HepG2 (cell line): ENCODE measurements around the gene SLC25A28. TPM values are rescaled to one million over a fixed set of nuclear protein-coding genes. Genes with fewer than 3 reads are reported as not detected.
A peak's percentile ranks its signal among the peaks of the same experiment; 100 is the strongest.

ENCODE experiments used
- ATF1 ChIP-seq: IDR thresholded peaks from 2 replicates; pipeline ENCODE4 v1.6.1; 2016; ENCODE audit warnings: mild to moderate bottlenecking, control low read depth
- EZH2 ChIP-seq: conservative IDR thresholded peaks from 2 replicates; pipeline ENCODE4 v1.6.1; 2012; ENCODE audit warnings: mild to moderate bottlenecking, low read depth, low read length, moderate library complexity
- HMGA1 ChIP-seq: sonication (generic); formaldehyde crosslinking; conservative IDR thresholded peaks from 2 replicates; pipeline ENCODE4 v1.4.0; 2020; ENCODE audit warnings: missing genetic modification reagents
- HOXA9 ChIP-seq: sonication (generic); formaldehyde crosslinking; IDR thresholded peaks from 2 replicates; pipeline ENCODE4 v1.8.1; 2022; ENCODE audit warnings: missing genetic modification reagents, mild to moderate bottlenecking, moderate library complexity, borderline replicate concordance
- KDM5B ChIP-seq: sonication (generic); formaldehyde crosslinking; IDR thresholded peaks from 2 replicates; pipeline ENCODE4 v1.4.0; 2020; ENCODE audit warnings: missing genetic modification reagents, mild to moderate bottlenecking, borderline replicate concordance
- KMT2A ChIP-seq: sonication (generic); formaldehyde crosslinking; IDR thresholded peaks from 2 replicates; pipeline ENCODE4 v1.4.0; 2020; ENCODE audit warnings: missing genetic modification reagents
- LCORL ChIP-seq, 2 experiments: fragments of 450-650 bp in 1 of 2; sonication (generic) in 1 of 2; formaldehyde crosslinking in 1 of 2; IDR thresholded peaks; 2 replicates each; pipeline versions ENCODE4 v1.5.0 to v1.6.1; 2017 to 2020; ENCODE audit warnings: antibody characterized with exemption in 1 of 2, missing genetic modification reagents in 1 of 2
- MAF1 ChIP-seq: sonication (generic); formaldehyde crosslinking; IDR thresholded peaks from 2 replicates; pipeline ENCODE4 v1.5.0; 2020; ENCODE audit warnings: missing genetic modification reagents, borderline replicate concordance
- MAFK ChIP-seq, 2 experiments: IDR thresholded peaks in 1 of 2; conservative IDR thresholded peaks in 1 of 2; 2 replicates each; pipeline ENCODE4 v1.6.1; 2011; ENCODE audit warnings: improper control_type of control experiment in 2 of 2, low read length in 2 of 2
- PTBP1 ChIP-seq: fragments of 200-400 bp; formaldehyde crosslinking; IDR thresholded peaks from 2 replicates; pipeline ENCODE4 v1.6.1; 2018; ENCODE audit warnings: low read length, low read depth; ENCODE audit not compliant: poor library complexity, severe bottlenecking
- RFX3 ChIP-seq: IDR thresholded peaks from 2 replicates; pipeline ENCODE4 v1.6.1; 2016; ENCODE audit warnings: missing biosample characterization, missing genetic modification reagents
- ZNF292 ChIP-seq: sonication (generic); formaldehyde crosslinking; IDR thresholded peaks from 2 replicates; pipeline ENCODE4 v1.8.1; 2022; ENCODE audit warnings: mild to moderate bottlenecking, low read depth, missing genetic modification reagents, borderline replicate concordance
- ZNF644 ChIP-seq: IDR thresholded peaks from 2 replicates; pipeline ENCODE4 v1.6.1; 2016; ENCODE audit warnings: low read depth
- ZNF749 ChIP-seq: sonication (generic); formaldehyde crosslinking; IDR thresholded peaks from 2 replicates; pipeline ENCODE4 v1.8.0; 2022; ENCODE audit warnings: mild to moderate bottlenecking, missing genetic modification reagents, moderate library complexity, borderline replicate concordance
- ZNF776 ChIP-seq: sonication (generic); formaldehyde crosslinking; IDR thresholded peaks from 2 replicates; pipeline ENCODE4 v1.4.0; 2020; ENCODE audit warnings: mild to moderate bottlenecking, missing genetic modification reagents
- polyA plus RNA-seq, 8 experiments: library from polyadenylated mRNA; depleted of rRNA in 3 of 8; stranded (reverse) in 7 of 8; unstranded in 1 of 8; fragments of >200 nt; fragmentation: Illumina TruSeq in 4 of 8; extraction: Trizol in 4 of 8; gene quantifications; 2 replicates each; pipeline versions ENCODE4 v1.2.1 to v1.2.3, GENCODE V29; 2011 to 2016; ENCODE audit warnings: low read depth in 4 of 8, missing spikeins in 1 of 8, mixed read lengths in 1 of 8; ENCODE audit not compliant: insufficient read depth in 1 of 8
- total RNA-seq, 5 experiments: library from RNA; depleted of rRNA; stranded (reverse); fragments of >200 nt; fragmentation: Illumina TruSeq; extraction: Trizol; gene quantifications; 2 replicates each; pipeline ENCODE4 v1.2.3, GENCODE V29; 2016; ENCODE audit warnings: low read depth in 1 of 5
- TF ChIP-seq, protein P1 (sequence below): sonication (generic); formaldehyde crosslinking; IDR thresholded peaks from 2 replicates; pipeline ENCODE4 v1.8.0; 2022; ENCODE audit warnings: missing genetic modification reagents, mild to moderate bottlenecking, borderline replicate concordance
- TF ChIP-seq, protein P2 (sequence below): sonication (generic); formaldehyde crosslinking; IDR thresholded peaks from 2 replicates; pipeline ENCODE4 v1.8.0; 2022; ENCODE audit warnings: mild to moderate bottlenecking, missing genetic modification reagents
- TF ChIP-seq, protein P3 (sequence below): IDR thresholded peaks from 2 replicates; pipeline ENCODE4 v1.6.1; 2012; ENCODE audit warnings: inconsistent platforms
- TF ChIP-seq, protein P4 (sequence below): IDR thresholded peaks from 2 replicates; pipeline ENCODE4 v1.6.1; 2018; ENCODE audit warnings: missing genetic modification reagents, mild to moderate bottlenecking, missing compliant biosample characterization

The SLC25A28 gene
- total and polyA plus RNA-seq, 2 of the 13 experiments (the other 11 are each of a cell fraction or from before 2014, with no cell fraction given): 15.2 to 41.0 TPM

DNA sequence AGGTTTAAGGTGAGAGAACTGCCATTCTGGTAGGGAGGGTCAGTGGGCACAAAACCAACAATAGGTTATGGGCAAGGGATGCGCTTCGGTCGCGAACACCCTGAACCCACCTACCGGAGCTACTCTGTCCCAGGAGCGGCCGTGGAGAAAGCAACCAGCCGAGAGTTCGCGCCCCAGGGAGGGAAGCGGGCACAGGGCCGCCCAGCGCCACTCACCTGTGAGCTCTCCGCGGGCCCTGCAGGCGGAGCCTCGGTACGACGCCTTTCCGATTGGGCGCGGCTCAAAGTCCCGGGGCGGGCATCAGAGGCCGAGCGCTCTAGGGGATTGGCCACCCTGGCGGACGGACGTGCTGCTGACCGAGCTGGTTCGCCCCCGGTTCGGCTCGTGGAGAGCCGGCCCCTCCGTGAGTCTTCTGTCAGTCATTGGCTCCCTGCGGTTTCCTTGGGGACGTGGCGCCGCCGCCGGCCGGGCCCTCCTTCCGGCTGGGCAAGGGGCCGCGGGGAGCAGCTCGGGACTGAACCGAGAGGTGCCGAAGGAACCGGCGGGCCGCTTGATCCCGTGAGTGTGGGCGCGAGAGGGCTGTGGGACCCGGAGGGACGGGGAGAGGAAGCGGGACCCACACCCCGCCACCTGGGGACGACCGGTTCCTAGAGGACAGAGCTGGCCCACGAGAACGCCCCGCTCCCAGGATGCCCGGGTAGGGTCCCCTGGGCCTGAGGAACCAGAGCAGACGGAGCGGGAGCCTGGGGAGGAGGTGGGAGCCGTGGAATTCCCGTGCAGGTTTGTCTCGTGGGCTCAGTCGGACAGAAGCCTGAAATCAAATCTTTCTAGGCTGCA, 39.0 kb upstream of the SLC25A28 start, which contains the start of gene ENTPD7 (continued):
- TF ChIP-seq PTBP1: no peak
- no peak for TF ChIP-seq EZH2
- 0 out of 2 replicates have a peak, but pooled peaks have one; percentile 38 for TF ChIP-seq ZNF776
- no peak for TF ChIP-seq MAFK (conservative IDR thresholded peaks at IDR 0.05 in 1 of 2, IDR thresholded peaks at IDR 0.05 in 1 of 2; ENCODE audit: low read length in 2 of 2)
- peak; percentile 87 for TF ChIP-seq RFX3 (CRISPR knock-in tag)
- TF ChIP-seq HMGA1 (CRISPR knock-in tag): no peak
- TF ChIP-seq ZNF749 (CRISPR knock-in tag): peak; percentile 29; the same call in 1 of the 2 replicates
- TF ChIP-seq, protein P1, sequence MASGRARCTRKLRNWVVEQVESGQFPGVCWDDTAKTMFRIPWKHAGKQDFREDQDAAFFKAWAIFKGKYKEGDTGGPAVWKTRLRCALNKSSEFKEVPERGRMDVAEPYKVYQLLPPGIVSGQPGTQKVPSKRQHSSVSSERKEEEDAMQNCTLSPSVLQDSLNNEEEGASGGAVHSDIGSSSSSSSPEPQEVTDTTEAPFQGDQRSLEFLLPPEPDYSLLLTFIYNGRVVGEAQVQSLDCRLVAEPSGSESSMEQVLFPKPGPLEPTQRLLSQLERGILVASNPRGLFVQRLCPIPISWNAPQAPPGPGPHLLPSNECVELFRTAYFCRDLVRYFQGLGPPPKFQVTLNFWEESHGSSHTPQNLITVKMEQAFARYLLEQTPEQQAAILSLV: peak; percentile 75
- TF ChIP-seq, protein P2, sequence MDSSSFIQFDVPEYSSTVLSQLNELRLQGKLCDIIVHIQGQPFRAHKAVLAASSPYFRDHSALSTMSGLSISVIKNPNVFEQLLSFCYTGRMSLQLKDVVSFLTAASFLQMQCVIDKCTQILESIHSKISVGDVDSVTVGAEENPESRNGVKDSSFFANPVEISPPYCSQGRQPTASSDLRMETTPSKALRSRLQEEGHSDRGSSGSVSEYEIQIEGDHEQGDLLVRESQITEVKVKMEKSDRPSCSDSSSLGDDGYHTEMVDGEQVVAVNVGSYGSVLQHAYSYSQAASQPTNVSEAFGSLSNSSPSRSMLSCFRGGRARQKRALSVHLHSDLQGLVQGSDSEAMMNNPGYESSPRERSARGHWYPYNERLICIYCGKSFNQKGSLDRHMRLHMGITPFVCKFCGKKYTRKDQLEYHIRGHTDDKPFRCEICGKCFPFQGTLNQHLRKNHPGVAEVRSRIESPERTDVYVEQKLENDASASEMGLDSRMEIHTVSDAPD (CRISPR knock-in tag): 0 out of 2 replicates have a peak, but pooled peaks have one; percentile 44
- no peak for TF ChIP-seq ZNF644 (CRISPR knock-in tag)
- TF ChIP-seq LCORL (IDR thresholded peaks at IDR 0.05): no peak
- TF ChIP-seq LCORL (CRISPR knock-in tag; IDR thresholded peaks at IDR 0.05): no peak
- TF ChIP-seq KMT2A (CRISPR knock-in tag): peak; percentile 82; the same call in 1 of the 2 replicates
- peak; percentile 46; the same call in 1 of the 2 replicates for TF ChIP-seq ZNF292 (CRISPR knock-in tag)
- TF ChIP-seq HOXA9 (CRISPR knock-in tag): no peak
- TF ChIP-seq, protein P3, sequence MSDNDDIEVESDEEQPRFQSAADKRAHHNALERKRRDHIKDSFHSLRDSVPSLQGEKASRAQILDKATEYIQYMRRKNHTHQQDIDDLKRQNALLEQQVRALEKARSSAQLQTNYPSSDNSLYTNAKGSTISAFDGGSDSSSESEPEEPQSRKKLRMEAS: peak; percentile 37
- TF ChIP-seq, protein P4, sequence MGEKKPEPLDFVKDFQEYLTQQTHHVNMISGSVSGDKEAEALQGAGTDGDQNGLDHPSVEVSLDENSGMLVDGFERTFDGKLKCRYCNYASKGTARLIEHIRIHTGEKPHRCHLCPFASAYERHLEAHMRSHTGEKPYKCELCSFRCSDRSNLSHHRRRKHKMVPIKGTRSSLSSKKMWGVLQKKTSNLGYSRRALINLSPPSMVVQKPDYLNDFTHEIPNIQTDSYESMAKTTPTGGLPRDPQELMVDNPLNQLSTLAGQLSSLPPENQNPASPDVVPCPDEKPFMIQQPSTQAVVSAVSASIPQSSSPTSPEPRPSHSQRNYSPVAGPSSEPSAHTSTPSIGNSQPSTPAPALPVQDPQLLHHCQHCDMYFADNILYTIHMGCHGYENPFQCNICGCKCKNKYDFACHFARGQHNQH (CRISPR knock-in tag): peak; percentile 43; the same call in 1 of the 2 replicates
- no peak for TF ChIP-seq MAF1 (CRISPR knock-in tag)
- peak; percentile 78; the same call in 1 of the 2 replicates for TF ChIP-seq KDM5B (CRISPR knock-in tag)
- TF ChIP-seq ATF1 (CRISPR knock-in tag): peak; percentile 64; the same call in 1 of the 2 replicates
